HCT116 (cell line): ENCODE results near the gene COBL. TPM values are rescaled to one million over a fixed set of nuclear protein-coding genes. Genes with fewer than 3 reads are reported as not detected.

Source experiments
- ATAC-seq: fragments of 200-7000 bp; cut with Tn5 transposase; 2 replicates; pipeline ENCODE4 v1.9.1; 2020; ENCODE audit warnings: mild to moderate bottlenecking, moderate library complexity
- BruUV-seq: library from RNA; stranded (reverse); fragments of 400-500 nt; replicated peaks from 2 replicates; lab custom pipeline; 2021; lab: Mats Ljungman, UMichigan
- CTCF ChIA-PET: fragments of 300-600 bp; sonication (Branson Sonifier 250); formaldehyde crosslinking; loops from one replicate; lab custom pipeline; 2021; ENCODE audit warnings: antibody characterized with exemption; lab: Charles Lee
- POLR2A ChIA-PET: fragments of 300-600, 350-600 bp; sonication (Branson Sonifier 250); formaldehyde crosslinking; loops from one replicate; lab custom pipeline; 2021; ENCODE audit warnings: antibody characterized with exemption; lab: Charles Lee
- RAD21 ChIA-PET, 2 experiments: fragments of 300-600 bp; sonication (Branson Sonifier 250); formaldehyde crosslinking; loops; one replicate each; lab custom pipeline; 2023; ENCODE audit warnings: low total read pairs in 2 of 2; ENCODE audit not compliant: uncharacterized antibody in 2 of 2, unreplicated experiment in 2 of 2, low non-redundant PET in 1 of 2; lab: Charles Lee
- DNase-seq: peaks from one replicate; pipeline ENCODE4 v3.0.0-alpha.2; 2010; ENCODE audit warnings: low read depth, low spot score
- H2AFZ ChIP-seq: fragments of 200-600 bp; shearing (Covaris generic), sonication (generic); 2 replicates; pipeline ENCODE4 v1.6.1; 2017; ENCODE audit warnings: low read depth, mixed run types, mixed read lengths, antibody characterized with exemption, low read length; ENCODE audit not compliant: poor library complexity, severe bottlenecking
- H3K27ac ChIP-seq: 2 replicates; pipeline ENCODE4 v1.5.1; 2012; ENCODE audit warnings: low read depth, low read length
- H3K27me3 ChIP-seq: fragments of 200-600 bp; sonication (generic); 2 replicates; pipeline ENCODE4 v1.6.1; 2016; ENCODE audit warnings: mixed run types, low read length, mixed read lengths; ENCODE audit not compliant: insufficient read depth
- H3K36me3 ChIP-seq, 2 experiments: fragments of 200-500 bp in 1 of 2; fragments of 200-600 bp in 1 of 2; sonication (Bioruptor generic) in 1 of 2; sonication (generic) in 1 of 2; 2 replicates each; pipeline versions ENCODE4 v1.5.1 to v1.6.1; 2014 to 2016; ENCODE audit warnings: low read length in 2 of 2, inconsistent platforms in 1 of 2, mixed read lengths in 1 of 2, mixed run types in 1 of 2; ENCODE audit not compliant: insufficient read depth in 2 of 2, control insufficient read depth in 1 of 2
- H3K4me1 ChIP-seq, 2 experiments: fragments of 200-600 bp in 1 of 2; sonication (generic) in 1 of 2; 2 replicates each; pipeline versions ENCODE4 v1.5.1 to v1.6.1; 2012 to 2017; ENCODE audit warnings: low read length in 2 of 2, inconsistent platforms in 1 of 2, mild to moderate bottlenecking in 1 of 2, mixed read lengths in 1 of 2, mixed run types in 1 of 2, moderate library complexity in 1 of 2; ENCODE audit not compliant: insufficient read depth in 2 of 2, control insufficient read depth in 1 of 2
- H3K4me2 ChIP-seq: fragments of 200-600 bp; sonication (generic); 2 replicates; pipeline ENCODE4 v1.6.1; 2017; ENCODE audit warnings: mixed run types, low read length, mixed read lengths
- H3K4me3 ChIP-seq, 2 experiments: fragments of 200-600 bp in 1 of 2; sonication (generic) in 1 of 2; replicated peaks in 1 of 2; 2 replicates each; pipeline ENCODE4 v1.5.1; 2011 to 2016; ENCODE audit warnings: low read length in 2 of 2, control low read depth in 1 of 2, low read depth in 1 of 2, mild to moderate bottlenecking in 1 of 2, mixed read lengths in 1 of 2, mixed run types in 1 of 2
- H3K79me2 ChIP-seq: fragments of 200-600 bp; sonication (generic); 2 replicates; pipeline ENCODE4 v1.6.1; 2017; ENCODE audit warnings: mild to moderate bottlenecking, mixed run types, low read length, moderate library complexity, mixed read lengths; ENCODE audit not compliant: insufficient read depth
- H3K9ac ChIP-seq: fragments of 200-600 bp; sonication (generic); 2 replicates; pipeline ENCODE4 v1.6.1; 2016; ENCODE audit warnings: low read length, mixed read lengths
- H3K9me2 ChIP-seq: fragments of 200-600 bp; sonication (generic), shearing (Covaris generic); 2 replicates; pipeline ENCODE4 v1.6.1; 2017; ENCODE audit warnings: mixed run types, mild to moderate bottlenecking, moderate library complexity; ENCODE audit not compliant: insufficient read depth
- H3K9me3 ChIP-seq, 2 experiments: fragments of 200-500 bp in 1 of 2; fragments of 200-600 bp in 1 of 2; sonication (Bioruptor generic) in 1 of 2; sonication (generic) in 1 of 2; 2 replicates each; pipeline ENCODE4 v1.6.1; 2014 to 2017; ENCODE audit warnings: low read length in 2 of 2, mixed read lengths in 2 of 2, inconsistent platforms in 1 of 2, low read depth in 1 of 2, mild to moderate bottlenecking in 1 of 2, mixed run types in 1 of 2, moderate library complexity in 1 of 2; ENCODE audit not compliant: control insufficient read depth in 1 of 2, insufficient read depth in 1 of 2
- H4K20me1 ChIP-seq: fragments of 200-600 bp; sonication (generic), shearing (Covaris generic); 2 replicates; pipeline ENCODE4 v1.6.1; 2017; ENCODE audit warnings: mixed run types, mild to moderate bottlenecking, moderate library complexity; ENCODE audit not compliant: insufficient read depth
- CBX3 ChIP-seq: IDR thresholded peaks from 2 replicates; pipeline ENCODE4 v1.6.1; 2012; ENCODE audit warnings: low read depth
- CEBPB ChIP-seq: IDR thresholded peaks from 2 replicates; pipeline ENCODE4 v1.6.1; 2012; ENCODE audit warnings: low read depth
- CTCF ChIP-seq, 3 experiments: fragments of 200-600 bp in 1 of 3; sonication (generic) in 1 of 3; IDR thresholded peaks in 2 of 3; conservative IDR thresholded peaks in 1 of 3; 2 replicates each; pipeline ENCODE4 v1.5.1; 2012 to 2017; ENCODE audit warnings: low read depth in 2 of 3, low read length in 2 of 3, antibody characterized with exemption in 1 of 3, borderline replicate concordance in 1 of 3, control low read depth in 1 of 3, mild to moderate bottlenecking in 1 of 3, mixed read lengths in 1 of 3, mixed run types in 1 of 3, moderate library complexity in 1 of 3; ENCODE audit not compliant: insufficient read depth in 1 of 3
- ELF1 ChIP-seq: IDR thresholded peaks from 2 replicates; pipeline ENCODE4 v1.6.1; 2012; ENCODE audit warnings: low read depth, borderline replicate concordance
- EZH2 ChIP-seq: fragments of 200-600 bp; sonication (generic); IDR thresholded peaks from 2 replicates; pipeline ENCODE4 v1.6.1; 2017; ENCODE audit warnings: antibody characterized with exemption, mixed run types
- EZH2phosphoT487 ChIP-seq: fragments of 200-600 bp; IDR thresholded peaks from 2 replicates; pipeline ENCODE4 v1.6.1; 2018; ENCODE audit warnings: antibody characterized with exemption, borderline replicate concordance
- JUND ChIP-seq: IDR thresholded peaks from 2 replicates; pipeline ENCODE4 v1.6.1; 2012
- POLR2A ChIP-seq: IDR thresholded peaks from 2 replicates; pipeline ENCODE4 v1.7.0; 2011; ENCODE audit warnings: borderline replicate concordance; ENCODE audit not compliant: insufficient read depth, insufficient read length; ENCODE audit errors: extremely low read depth
- RAD21 ChIP-seq: IDR thresholded peaks from 2 replicates; pipeline ENCODE4 v1.6.1; 2012; ENCODE audit warnings: low read depth, mild to moderate bottlenecking
- SP1 ChIP-seq: IDR thresholded peaks from 2 replicates; pipeline ENCODE4 v1.6.1; 2012; ENCODE audit warnings: low read depth
- TCF7L2 ChIP-seq: IDR thresholded peaks from 2 replicates; pipeline ENCODE4 v1.7.0; 2011; ENCODE audit warnings: borderline replicate concordance, inconsistent platforms; ENCODE audit not compliant: insufficient read depth, insufficient read length; ENCODE audit errors: extremely low read depth
- YY1 ChIP-seq: IDR thresholded peaks from 2 replicates; pipeline ENCODE4 v1.6.1; 2011; ENCODE audit warnings: low read length, low read depth, moderate library complexity, mild to moderate bottlenecking; ENCODE audit not compliant: insufficient replicate concordance; ENCODE audit errors: extremely low read depth
- ZFX ChIP-seq: fragments of 450-650 bp; IDR thresholded peaks from 2 replicates; pipeline ENCODE4 v1.6.1; 2017
- intact Hi-C: fragments of 100-400 bp; cut with micrococcal nuclease; formaldehyde crosslinking; loops from 2 replicates; pipeline ENCODE4 v1.10.0; 2022
- total RNA-seq: library from RNA; stranded (reverse); gene quantifications from one replicate; pipeline ENCODE4 v1.2.1, GENCODE V29; 2021; ENCODE audit not compliant: unreplicated experiment
- TF ChIP-seq, protein P1 (sequence below): IDR thresholded peaks from 2 replicates; pipeline ENCODE4 v1.6.1; 2012

Gene COBL
- total RNA-seq, 1 experiment from 2014 or later = 19.3 TPM

GRCh38 chr7:50974240-50974639 lies 342.4 kb downstream of the COBL start:
- Histone ChIP-seq H3K4me1 (peaks cover 0 to 5% of the 10 kb centered on the region in 2 experiments; a peak in 2 of 4 replicates), H4K20me1 (no peaks in the 10 kb centered on the region), H3K4me2 (no peak overlapping the region), H3K4me3 (no peak overlapping the region), H3K79me2 (no peaks in the 10 kb centered on the region), H3K27me3 (no peaks in the 10 kb centered on the region), H3K27ac (no peak overlapping the region), H3K36me3 (no peaks in the 10 kb centered on the region), H3K9me3 (no peaks in the 10 kb centered on the region), H2AFZ (no peak overlapping the region), H3K9ac (no peak overlapping the region), H3K9me2 (no peaks in the 10 kb centered on the region)
- POLR2A ChIA-PET = no interaction called here
- RAD21 ChIA-PET = no interaction called here
- CTCF ChIA-PET = no interaction called here
- DNase-seq (no peak), ATAC-seq (no peak)
- no TSS peak for BruUV-seq
- intact Hi-C loops = no loop called here
- TF ChIP-seq JUND = no peak
- no peak for TF ChIP-seq ELF1
- no peak for TF ChIP-seq CTCF (IDR thresholded peaks at IDR 0.05 in 2 of 3, conservative IDR thresholded peaks at IDR 0.05 in 1 of 3; ENCODE audit: borderline replicate concordance in 1 of 3, insufficient read depth in 1 of 3, low read depth in 2 of 3, low read length in 2 of 3)
- TF ChIP-seq SP1 = no peak

GRCh38 chr7:50973814-50974213 lies 342.8 kb downstream of the COBL start:
- BruUV-seq = no TSS peak
- CTCF ChIA-PET = no interaction called here
- H3K9me2 ChIP-seq = no peaks in the 10 kb centered on the region
- H3K79me2 ChIP-seq = no peaks in the 10 kb centered on the region
- intact Hi-C loops = no loop called here
- POLR2A ChIA-PET = no interaction called here
- ATAC-seq (no peak), DNase-seq (no peak)
- H3K27me3 ChIP-seq = no peaks in the 10 kb centered on the region
- RAD21 ChIA-PET = no interaction called here
- H4K20me1 ChIP-seq = no peaks in the 10 kb centered on the region
- H3K4me1 ChIP-seq = peaks cover 0 to 5% of the 10 kb centered on the region in 2 experiments; a peak in 2 of 4 replicates
- no peaks in the 10 kb centered on the region for H3K9me3 ChIP-seq
- H3K9ac ChIP-seq = no peak overlapping the region
- no peak overlapping the region for H3K4me2 ChIP-seq
- H3K4me3 ChIP-seq = no peak overlapping the region
- no peaks in the 10 kb centered on the region for H3K36me3 ChIP-seq
- H3K27ac ChIP-seq = no peak overlapping the region
- H2AFZ ChIP-seq = no peak overlapping the region
- TF ChIP-seq SP1 = no peak
- TF ChIP-seq, protein P1, sequence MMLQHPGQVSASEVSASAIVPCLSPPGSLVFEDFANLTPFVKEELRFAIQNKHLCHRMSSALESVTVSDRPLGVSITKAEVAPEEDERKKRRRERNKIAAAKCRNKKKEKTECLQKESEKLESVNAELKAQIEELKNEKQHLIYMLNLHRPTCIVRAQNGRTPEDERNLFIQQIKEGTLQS = no peak
- no peak for TF ChIP-seq ZFX
- no peak for TF ChIP-seq EZH2
- no peak for TF ChIP-seq POLR2A
- TF ChIP-seq EZH2phosphoT487 = no peak
- no peak for TF ChIP-seq CEBPB
- no peak for TF ChIP-seq CTCF (IDR thresholded peaks at IDR 0.05 in 2 of 3, conservative IDR thresholded peaks at IDR 0.05 in 1 of 3; ENCODE audit: borderline replicate concordance in 1 of 3, insufficient read depth in 1 of 3, low read depth in 2 of 3, low read length in 2 of 3)
- no peak for TF ChIP-seq YY1
- TF ChIP-seq RAD21 = no peak
- no peak for TF ChIP-seq CBX3
- no peak for TF ChIP-seq TCF7L2
